Activated CD4-positive, alpha-beta T cell treated with anti-CD3 and anti-CD28 coated beads, Interleukin-2, amount 50 U/mL, for 24 hours (primary cell): ENCODE measurements around the gene TSPAN15.
"Not testable (repeated sequence)": the region's sequence is repeated elsewhere in the genome, so short reads cannot be mapped to it uniquely, and the experiment has no call there.

Experiments
- DNase-seq, 2 donors: peaks; one replicate each; pipeline ENCODE4 v3.0.0-alpha.2; 2020; ENCODE audit warnings: low read depth in 1 of 2, low spot score in 1 of 2

The TSPAN15 gene

GRCh38 chr10:69483963-69484362, 32.7 kb downstream of the TSPAN15 start:
- DNase-seq, result no peak

DNA sequence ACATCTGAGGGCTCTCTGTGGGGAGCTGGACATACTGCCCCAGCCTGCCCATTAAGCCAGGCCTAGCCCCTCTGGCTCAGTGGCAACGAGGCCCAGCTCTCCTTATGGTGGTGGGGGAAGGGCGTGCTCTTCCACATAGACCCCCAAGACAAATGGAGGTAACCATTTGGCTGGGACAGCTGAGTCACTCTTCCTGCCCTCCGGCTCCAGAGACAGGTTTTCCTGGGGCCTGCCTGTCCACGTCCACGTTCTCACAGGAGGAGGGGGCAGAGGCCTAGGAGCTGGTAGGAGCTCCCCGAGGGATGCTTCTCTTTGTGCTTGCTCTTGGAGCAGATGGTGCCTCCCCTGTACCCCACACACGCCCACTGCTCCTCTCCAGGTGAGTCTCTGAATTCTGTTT, 33.5 kb downstream of the TSPAN15 start:
- DNase-seq, result no peak

DNA sequence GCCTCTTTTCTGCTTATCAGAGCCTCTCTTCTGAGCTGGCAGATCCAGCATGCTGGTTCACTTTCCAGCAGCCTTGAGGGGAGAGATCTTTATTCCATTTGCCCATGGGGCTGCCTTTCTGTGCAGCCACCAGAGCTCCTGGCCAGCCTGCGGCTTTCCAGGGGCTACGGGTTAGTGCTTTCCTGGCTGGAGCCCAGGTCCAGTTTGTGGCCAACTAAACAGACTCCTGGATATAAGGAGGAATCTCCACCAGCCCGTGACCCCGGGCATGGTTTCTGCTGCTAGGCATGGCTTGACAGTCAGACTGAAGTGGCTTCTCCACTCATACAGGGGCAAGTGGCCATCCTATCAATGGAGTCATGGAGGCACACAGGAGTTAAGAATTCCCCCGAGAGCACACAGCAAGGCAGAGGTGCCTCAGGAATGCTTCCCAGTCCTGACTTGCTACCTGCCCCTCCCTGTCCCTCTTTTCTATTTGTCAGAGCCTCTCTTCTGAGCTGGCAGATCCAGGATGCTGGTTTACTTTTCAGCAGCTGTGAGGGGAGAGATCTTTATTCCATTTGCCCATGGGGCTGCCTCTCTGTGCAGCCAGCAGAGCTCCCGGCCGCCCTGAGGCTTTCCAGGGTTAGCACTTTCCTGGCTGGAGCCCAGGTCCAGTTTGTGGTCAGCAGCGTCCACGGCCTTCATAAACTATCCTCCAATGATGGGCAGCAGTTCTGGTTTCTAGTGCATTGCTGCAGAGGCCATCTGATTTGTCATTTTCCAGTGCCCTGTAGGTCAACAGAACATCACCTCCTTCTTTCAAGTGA, 35.9 kb downstream of the TSPAN15 start:
- DNase-seq, result no peak

DNA sequence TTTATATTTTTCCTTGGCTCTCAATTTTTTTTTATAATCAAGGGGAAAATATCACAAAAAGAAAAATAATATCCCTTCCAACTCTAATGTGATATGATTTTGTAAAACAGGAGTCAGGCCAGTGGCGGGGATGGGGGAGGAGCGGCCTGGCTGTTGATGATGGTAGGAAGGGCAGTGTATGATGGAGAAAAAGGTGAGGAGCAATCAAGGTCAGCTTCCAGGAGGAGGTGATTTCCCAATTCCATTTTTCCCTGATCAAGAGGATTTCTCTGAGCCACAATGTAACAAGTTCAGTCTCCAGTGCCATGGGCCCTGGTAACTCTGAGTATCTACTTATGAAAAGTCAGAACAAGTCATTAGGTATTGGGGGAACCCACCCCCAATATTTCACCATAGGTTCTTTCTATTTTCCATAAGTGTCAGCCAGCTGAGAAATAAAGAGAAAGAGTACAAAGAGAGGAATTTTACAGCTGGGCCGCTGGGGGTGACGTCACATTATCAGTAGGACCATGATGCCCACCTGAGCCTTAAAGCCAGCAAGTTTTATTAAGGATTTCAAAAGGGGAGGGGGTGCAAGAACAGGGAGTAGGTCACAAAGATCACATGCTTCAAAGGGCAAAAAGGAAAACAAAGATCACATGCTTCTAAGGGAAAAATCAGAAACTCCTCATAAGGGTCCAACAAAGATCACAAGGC, 37.0 kb downstream of the TSPAN15 start:
- not testable (repeated sequence) for DNase-seq

DNA sequence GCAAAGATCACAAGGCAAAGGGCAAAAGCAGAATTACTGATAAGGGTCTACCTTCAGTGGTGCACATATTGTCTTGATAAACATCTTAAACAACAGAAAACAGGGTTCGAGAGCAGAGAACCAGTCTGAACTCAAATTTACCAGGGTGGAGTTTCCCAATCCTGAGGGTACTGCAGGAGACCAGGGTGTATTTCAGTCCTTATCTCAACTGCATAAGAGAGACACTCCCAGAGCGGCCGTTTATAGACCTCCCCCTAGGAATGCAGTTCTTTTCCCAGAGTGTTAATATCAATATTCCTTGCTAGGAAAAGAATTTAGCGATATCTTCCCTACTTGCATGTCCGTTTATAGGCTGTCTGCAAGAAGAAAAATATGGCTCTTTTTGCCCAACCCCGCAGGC, 37.6 kb downstream of the TSPAN15 start:
- DNase-seq, result not testable (repeated sequence)

DNA sequence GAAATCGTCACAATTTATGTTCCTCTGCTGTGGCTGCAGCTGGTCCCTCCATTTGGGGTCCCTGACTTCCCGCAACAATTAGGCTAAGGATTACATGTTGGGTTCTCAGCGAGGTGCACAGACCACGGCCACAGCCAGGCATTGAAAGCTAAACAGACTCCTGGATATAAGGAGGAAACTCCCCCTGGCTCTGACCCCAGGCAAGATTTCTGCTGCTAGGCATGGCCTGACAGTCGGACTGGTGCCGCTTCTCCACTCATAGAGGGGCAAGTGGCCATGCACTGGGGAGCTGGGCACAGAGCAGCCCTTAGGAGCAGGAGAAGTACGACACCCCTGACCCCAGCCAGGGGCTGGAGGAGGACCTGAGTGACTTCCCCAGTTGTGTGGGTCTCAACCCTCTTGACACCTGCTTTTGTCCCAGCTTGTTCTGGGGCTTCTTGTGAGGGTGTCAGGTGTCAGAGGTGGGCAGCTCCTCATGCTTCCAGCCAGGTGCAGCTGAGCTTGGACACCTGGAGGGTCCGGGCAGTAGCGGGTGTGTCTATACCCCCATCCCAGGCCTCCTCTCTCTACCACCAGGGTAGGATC, 38.3 kb downstream of the TSPAN15 start:
- no peak for DNase-seq

GRCh38 chr10:69490876-69491275, 39.6 kb downstream of the TSPAN15 start:
- DNase-seq, result no peak

DNA sequence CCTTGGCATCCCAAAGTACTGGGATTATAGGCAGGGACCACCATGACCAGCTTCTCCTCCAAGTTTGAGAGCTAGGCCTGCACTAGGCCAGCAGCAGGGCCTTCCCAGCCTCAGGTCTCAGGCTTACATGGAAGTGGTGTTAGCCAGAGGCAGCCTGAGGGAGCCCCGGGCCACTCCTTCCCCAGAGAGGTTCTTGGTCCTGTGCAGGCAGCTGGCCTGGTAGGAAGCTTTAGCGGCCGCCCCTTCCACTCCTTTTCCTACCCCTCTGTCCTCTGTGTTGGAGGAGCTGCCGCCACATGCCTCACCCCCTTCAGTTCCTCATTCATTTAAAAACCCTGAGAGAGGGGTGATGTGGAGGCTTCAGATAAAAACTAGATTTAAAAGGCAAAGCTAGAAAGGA, 40.3 kb downstream of the TSPAN15 start:
- DNase-seq, result no peak

GRCh38 chr10:69492091-69492745, 41.0 kb downstream of the TSPAN15 start:
- no peak for DNase-seq

DNA sequence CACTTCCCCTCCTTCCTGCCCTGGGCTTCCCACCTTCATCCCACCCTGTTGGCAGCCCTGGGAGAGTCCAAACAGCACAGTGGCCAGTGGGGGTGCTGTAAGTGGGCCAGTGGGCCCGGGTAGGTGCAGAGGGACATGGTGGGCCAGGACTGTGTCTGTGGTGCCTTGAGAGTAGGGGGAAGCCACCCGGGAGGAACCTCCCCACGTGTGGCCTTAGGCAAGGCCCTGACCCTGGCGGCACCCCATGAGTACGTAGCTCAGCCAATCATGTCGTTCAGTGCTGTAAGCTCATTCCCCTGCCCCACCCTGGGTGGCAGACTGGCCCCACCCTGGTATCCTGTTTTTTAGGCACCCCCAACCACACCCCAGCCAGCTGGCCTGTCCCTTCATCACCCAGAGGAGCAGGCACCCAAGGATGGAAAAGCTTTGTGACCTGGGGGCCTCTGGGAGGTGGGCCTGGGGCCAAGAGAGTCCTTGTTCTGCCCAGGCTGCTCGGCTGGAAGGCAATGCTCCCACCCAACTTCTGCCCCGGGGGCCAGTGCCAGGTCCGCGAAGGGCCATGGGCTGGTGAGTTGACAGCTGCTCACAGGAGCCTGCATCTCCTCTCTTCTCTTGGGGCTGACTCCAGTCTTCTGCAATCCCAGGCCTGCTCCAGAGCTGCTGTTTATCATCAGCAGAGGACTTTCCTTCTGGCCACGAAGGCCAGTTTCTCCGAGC, 41.6 kb downstream of the TSPAN15 start:
- DNase-seq, result no peak

- DNase-seq, result no peak
Observed at GRCh38 chr10:69494626-69495558, 43.6 kb downstream of the TSPAN15 start.

DNA sequence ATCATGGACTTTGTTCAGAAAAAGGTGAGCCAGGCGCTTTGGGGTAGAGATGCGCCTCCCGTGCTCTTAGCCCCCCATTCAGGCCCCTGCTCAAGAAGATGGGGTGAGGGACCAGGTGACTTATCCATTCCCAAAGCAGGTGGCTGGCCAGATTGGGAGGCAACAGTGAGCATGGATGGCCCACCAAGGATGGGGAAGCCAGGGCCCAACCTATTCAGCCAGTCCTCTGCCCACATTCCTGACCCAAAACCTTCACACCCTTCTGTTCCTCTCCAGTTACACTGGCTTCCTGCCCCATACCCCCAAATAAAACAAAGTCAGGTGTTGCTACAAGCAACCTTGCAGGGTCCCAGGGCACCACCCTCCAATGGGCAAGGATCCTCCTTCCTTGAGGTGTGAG, 44.4 kb downstream of the TSPAN15 start:
- no peak for DNase-seq

DNA sequence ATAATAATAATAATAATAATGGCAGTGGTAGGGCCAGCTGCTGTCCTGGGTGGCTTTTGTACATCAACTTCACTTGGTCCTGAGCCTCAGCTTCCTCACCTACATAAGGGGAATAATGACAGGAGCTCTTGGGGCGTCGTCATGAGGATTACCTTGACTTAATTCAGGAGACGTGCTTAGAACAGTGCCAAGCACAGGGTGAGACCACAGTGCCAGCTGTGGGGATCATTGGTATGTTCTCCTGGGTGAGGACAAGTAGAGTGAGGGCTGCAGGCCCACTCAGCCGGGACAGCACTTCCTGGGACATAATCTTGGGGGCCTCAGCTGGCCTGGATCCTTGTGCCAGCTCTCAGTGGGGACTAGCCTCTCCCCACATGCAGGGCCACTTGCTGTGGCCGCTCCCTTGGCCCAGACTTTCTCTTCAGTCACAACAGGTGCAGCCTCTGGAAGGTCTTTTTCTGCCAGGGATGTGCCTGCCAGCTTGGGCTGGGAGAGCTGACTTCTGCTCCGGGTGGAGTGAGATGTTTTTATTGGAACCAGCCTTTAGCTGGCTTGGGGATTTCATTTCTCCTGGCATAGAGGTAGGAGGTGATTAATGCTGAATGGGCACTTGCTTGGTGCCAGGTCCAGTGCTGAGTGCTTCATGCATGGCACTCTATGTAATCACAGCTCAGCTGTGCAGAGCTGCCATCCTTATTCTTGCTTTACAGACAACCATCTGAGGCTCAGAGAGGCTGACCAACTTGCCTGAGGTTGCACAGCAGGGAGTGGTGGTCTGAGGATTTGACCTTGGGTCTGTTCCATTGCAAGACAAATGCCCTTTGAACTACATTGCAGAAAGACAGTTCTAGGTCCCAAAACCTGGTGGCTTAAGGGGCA, 45.3 kb downstream of the TSPAN15 start:
- no peak for DNase-seq

DNA sequence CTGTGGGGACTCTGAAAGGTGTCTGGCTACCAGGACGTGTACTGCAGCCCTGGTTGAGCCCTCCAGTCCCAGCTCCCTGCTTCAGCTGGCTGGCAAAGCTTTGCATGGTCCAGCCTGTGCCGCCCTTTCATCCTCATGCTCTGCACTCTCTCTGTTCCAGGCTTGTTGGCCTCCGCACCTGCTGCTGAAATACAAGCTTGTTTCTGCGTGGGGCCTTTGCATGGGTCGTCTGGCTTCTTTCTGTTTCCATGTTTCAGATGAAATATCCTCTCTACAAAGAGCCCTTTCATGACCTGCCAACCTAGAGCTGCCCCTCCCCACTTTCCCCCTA, 45.9 kb downstream of the TSPAN15 start:
- DNase-seq, result no peak

DNA sequence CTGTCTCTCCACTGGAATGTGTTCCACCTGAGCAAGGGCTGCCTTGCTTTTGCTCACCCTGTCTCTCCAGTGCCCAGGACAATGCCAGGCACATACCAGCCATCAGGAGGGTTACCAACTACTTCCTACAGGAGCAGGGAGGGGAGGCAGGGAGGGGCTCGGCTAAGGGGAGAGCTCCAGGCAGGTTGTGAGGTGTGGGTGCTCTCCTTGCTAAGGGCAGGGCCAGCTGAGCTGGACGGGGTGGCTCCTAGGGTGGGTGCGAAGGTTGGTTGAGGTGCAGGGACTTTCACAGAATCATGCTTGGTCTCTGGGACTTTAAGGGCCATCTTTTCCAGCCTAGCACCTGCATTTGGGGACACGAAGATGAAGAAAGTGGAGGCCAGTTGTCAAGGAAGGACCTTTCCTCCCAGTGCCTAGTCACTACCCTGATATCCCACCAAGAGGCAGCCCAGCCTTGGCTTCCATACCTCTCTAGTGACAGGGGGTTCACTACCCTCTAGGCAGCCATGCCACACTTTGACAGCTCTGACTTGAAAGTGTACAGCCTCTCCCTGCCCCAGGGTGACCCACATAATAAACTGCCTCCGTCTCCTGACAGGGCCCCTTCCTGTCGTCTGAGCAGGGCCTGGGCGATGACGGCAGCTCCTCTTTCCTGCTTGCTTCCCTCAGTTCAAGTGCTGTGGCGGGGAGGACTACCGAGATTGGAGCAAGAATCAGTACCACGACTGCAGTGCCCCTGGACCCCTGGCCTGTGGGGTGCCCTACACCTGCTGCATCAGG, 46.5 kb downstream of the TSPAN15 start:
- no peak for DNase-seq

GRCh38 chr10:69498711-69499471, 47.6 kb downstream of the TSPAN15 start:
- DNase-seq, result no peak
